A549 (cell line): ENCODE results near the gene AP2A2. TPM values are rescaled to one million over a fixed set of nuclear protein-coding genes. Genes with fewer than 3 reads are reported as not detected.

Source experiments
- ATAC-seq, 2 experiments: fragments of 200-7000 bp in 1 of 2; fragments of >200 bp in 1 of 2; cut with Nextera tagmentation in 1 of 2; cut with Tn5 transposase in 1 of 2; 3 replicates each; pipeline versions ENCODE4 v1.8.0 to v1.9.1; 2018 to 2020; ENCODE audit warnings: mild to moderate bottlenecking in 1 of 2, moderate library complexity in 1 of 2
- CTCF ChIA-PET: fragments of 300-600 bp; sonication (Branson Sonifier 250); formaldehyde crosslinking; extraction: SDS; loops from one replicate; lab custom pipeline; 2021; ENCODE audit warnings: antibody characterized with exemption, inconsistent platforms; lab: Yijun Ruan, JAX
- POLR2A ChIA-PET: fragments of 350-600 bp; formaldehyde crosslinking; extraction: SDS; loops from one replicate; lab custom pipeline; 2021; ENCODE audit warnings: antibody characterized with exemption, inconsistent platforms; lab: Yijun Ruan, JAX
- DNase-seq, 2 experiments: peaks; one replicate each; pipeline versions ENCODE4 v3.0.0 to v3.0.0-alpha.2; 2011 to 2016; ENCODE audit warnings: low read depth in 1 of 2, low spot score in 1 of 2
- FAIRE-seq: peaks from 2 replicates; lab custom pipeline; 2011; peaks lifted over from hg19 to GRCh38; lab: Jason Lieb, UNC
- H3K27ac ChIP-seq, 2 experiments: fragments of >200 bp; sonication (Bioruptor Twin); formaldehyde crosslinking; 3 replicates each; pipeline ENCODE4 v1.5.1; 2016 to 2017
- H3K4me1 ChIP-seq: fragments of >200 bp; sonication (Bioruptor Twin); formaldehyde crosslinking; 3 replicates; pipeline ENCODE4 v1.6.1; 2016
- H3K4me2 ChIP-seq: fragments of >200 bp; sonication (Bioruptor Twin); formaldehyde crosslinking; 3 replicates; pipeline ENCODE4 v1.6.1; 2016
- H3K4me3 ChIP-seq: fragments of >200 bp; sonication (Bioruptor Twin); formaldehyde crosslinking; 3 replicates; pipeline ENCODE4 v1.5.1; 2016
- H3K9me3 ChIP-seq: fragments of >200 bp; sonication (Bioruptor Twin); formaldehyde crosslinking; 3 replicates; pipeline ENCODE4 v1.6.1; 2016
- CBX8 ChIP-seq: fragments of 200-600 bp; sonication (generic); IDR thresholded peaks from 2 replicates; pipeline ENCODE4 v1.6.1; 2016
- CEBPB ChIP-seq, 2 experiments: fragments of >200 bp in 1 of 2; sonication (Bioruptor Twin) in 1 of 2; formaldehyde crosslinking in 1 of 2; IDR thresholded peaks; 2 replicates each; pipeline ENCODE4 v1.6.1; 2012 to 2016
- EHMT2 ChIP-seq: fragments of 200-600 bp; sonication (generic); IDR thresholded peaks from 2 replicates; pipeline ENCODE4 v1.6.1; 2016; ENCODE audit warnings: antibody characterized with exemption, low read depth, mild to moderate bottlenecking, moderate library complexity
- ELK1 ChIP-seq: fragments of 150-350 bp; IDR thresholded peaks from 2 replicates; pipeline ENCODE4 v1.6.1; 2014; ENCODE audit warnings: low read depth, mild to moderate bottlenecking, low read length
- FOSB ChIP-seq: fragments of 250-450 bp; sonication (Bioruptor Pico); IDR thresholded peaks from 2 replicates; pipeline ENCODE4 v1.5.0; 2020; ENCODE audit warnings: mild to moderate bottlenecking, moderate library complexity
- FOXS1 ChIP-seq: fragments of 250-450 bp; sonication (Bioruptor Pico); IDR thresholded peaks from 2 replicates; pipeline ENCODE4 v1.5.0; 2020; ENCODE audit warnings: mild to moderate bottlenecking, moderate library complexity
- HDAC2 ChIP-seq: fragments of 200-600 bp; sonication (generic); IDR thresholded peaks from 2 replicates; pipeline ENCODE4 v1.6.1; 2016
- HOXA7 ChIP-seq: fragments of 250-450 bp; sonication (Bioruptor Pico); IDR thresholded peaks from 2 replicates; pipeline ENCODE4 v1.5.0; 2020; ENCODE audit warnings: mild to moderate bottlenecking, moderate library complexity
- HOXB13 ChIP-seq: fragments of 250-450 bp; sonication (Bioruptor Pico); IDR thresholded peaks from 2 replicates; pipeline ENCODE4 v1.5.0; 2020; ENCODE audit warnings: low read depth, mild to moderate bottlenecking, moderate library complexity
- KDM1A ChIP-seq: fragments of 200-600 bp; sonication (generic); IDR thresholded peaks from 2 replicates; pipeline ENCODE4 v1.6.1; 2016; ENCODE audit warnings: low read depth, mild to moderate bottlenecking
- MAFK ChIP-seq: fragments of 450-650 bp; IDR thresholded peaks from 2 replicates; pipeline ENCODE4 v1.6.1; 2014; ENCODE audit not compliant: partially characterized antibody
- NFE2L2 ChIP-seq: fragments of 150-350 bp; conservative IDR thresholded peaks from 2 replicates; pipeline ENCODE4 v1.6.1; 2014; ENCODE audit warnings: low read length
- PHF8 ChIP-seq: fragments of 200-600 bp; sonication (generic); IDR thresholded peaks from 2 replicates; pipeline ENCODE4 v1.6.1; 2016; ENCODE audit warnings: low read depth, mild to moderate bottlenecking, antibody characterized with exemption, moderate library complexity, borderline replicate concordance
- POLR2A ChIP-seq: IDR thresholded peaks from 2 replicates; pipeline ENCODE4 v1.6.1; 2012; ENCODE audit warnings: mild to moderate bottlenecking, low read length
- POLR2AphosphoS2 ChIP-seq: conservative IDR thresholded peaks from 2 replicates; pipeline ENCODE4 v1.6.1; 2012; ENCODE audit warnings: low read length, improper control_type of control experiment, inconsistent platforms
- RCOR1 ChIP-seq: fragments of 150-350 bp; IDR thresholded peaks from 2 replicates; pipeline ENCODE4 v1.6.1; 2014; ENCODE audit warnings: antibody characterized with exemption, low read length, low read depth
- REST ChIP-seq: fragments of 200-600 bp; sonication (generic); IDR thresholded peaks from 2 replicates; pipeline ENCODE4 v1.6.1; 2016; ENCODE audit warnings: antibody characterized with exemption, mild to moderate bottlenecking, moderate library complexity
- RNF2 ChIP-seq: fragments of 200-600 bp; sonication (generic); IDR thresholded peaks from 2 replicates; pipeline ENCODE4 v1.6.1; 2016; ENCODE audit warnings: low read depth, mild to moderate bottlenecking, antibody characterized with exemption, moderate library complexity, borderline replicate concordance
- SREBF2 ChIP-seq: fragments of 450-650 bp; IDR thresholded peaks from 2 replicates; pipeline ENCODE4 v1.6.1; 2014; ENCODE audit warnings: mild to moderate bottlenecking, moderate library complexity
- TP53 ChIP-seq: fragments of 250-450 bp; sonication (Bioruptor Pico); IDR thresholded peaks from 2 replicates; pipeline ENCODE4 v1.5.0; 2021; ENCODE audit warnings: mild to moderate bottlenecking, moderate library complexity
- ZC3H11A ChIP-seq: fragments of 450-650 bp; IDR thresholded peaks from 2 replicates; pipeline ENCODE4 v1.6.1; 2014; ENCODE audit warnings: antibody characterized with exemption, mild to moderate bottlenecking
- ZNF302 ChIP-seq: fragments of 250-450 bp; sonication (Bioruptor Pico); IDR thresholded peaks from 2 replicates; pipeline ENCODE4 v1.9.0; 2021; ENCODE audit warnings: inconsistent platforms, mild to moderate bottlenecking, moderate library complexity
- ZSCAN20 ChIP-seq: fragments of 250-450 bp; sonication (Bioruptor Pico); IDR thresholded peaks from 2 replicates; pipeline ENCODE4 v1.8.0; 2022; ENCODE audit warnings: mild to moderate bottlenecking, moderate library complexity
- WGBS: methylation state at CpG from one replicate; pipeline ENCODE4 v1.1.6; 2017; ENCODE audit errors: missing lambda C conversion rate; 5-methylcytosine and 5-hydroxymethylcytosine counted together
- polyA plus RNA-seq, 4 experiments: library from polyadenylated mRNA; depleted of rRNA in 3 of 4; stranded (reverse); fragments of >200 nt; fragmentation: RNase III in 1 of 4; extraction: RNeasy Plus Mini Kit Qiagen cat#74134 plus additional on column Dnase treatment in 1 of 4; gene quantifications; 2 replicates in 3 of 4; 3 replicates in 1 of 4; pipeline ENCODE4 v1.2.3, GENCODE V29; 2011 to 2017
- TF ChIP-seq, protein P1 (sequence below): IDR thresholded peaks from 2 replicates; pipeline ENCODE4 v1.6.1; 2012

AP2A2 gene
- polyA plus RNA-seq, 2 of the 4 experiments (the other 2 are of a cell fraction): 39.4 to 60.4 TPM

DNA sequence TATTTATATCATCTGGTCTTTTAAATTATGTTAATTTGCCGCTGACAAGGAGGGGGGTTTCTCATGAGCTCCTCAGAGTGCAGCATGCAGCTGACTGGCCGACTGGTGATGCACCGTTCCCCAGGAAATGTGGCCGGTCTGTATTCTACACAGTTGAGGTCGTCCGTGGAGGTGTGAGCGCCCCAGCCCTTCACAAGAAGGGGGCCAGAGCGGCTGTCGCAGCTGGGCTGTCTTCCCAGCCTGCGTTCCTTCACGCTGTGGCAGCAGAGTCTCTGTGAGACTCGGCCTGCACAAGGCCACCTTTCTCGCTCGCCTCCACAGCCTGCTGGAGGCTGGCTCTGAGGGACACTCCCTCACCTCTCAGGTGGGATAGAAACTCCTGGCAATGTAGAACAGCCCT, 43.2 kb downstream of the AP2A2 start:
- Histone ChIP-seq H3K9me3 (peaks cover 2% of the 10 kb centered on the region; the same call in 1 of the 3 replicates), H3K4me3 (no peak overlapping the region), H3K4me2 (no peak overlapping the region), H3K27ac (no peak overlapping the region), H3K4me1 (peaks cover 6% of the 10 kb centered on the region; the same call in 1 of the 3 replicates)
- no peak for DNase-seq
- 91% methylated on average over 14 of the region's 14 CpGs for WGBS
- TF ChIP-seq NFE2L2: no peak
- ATAC-seq: no peak
- ChIA-PET POLR2A (no interaction called here), CTCF (interaction anchor here (0.9 to 1.6 kb wide), 2 partner anchors 16 to 82 kb away, joined by 3 to 4 read pairs; no protein-coding TSS in a partner anchor)
- FAIRE-seq: no peak

GRCh38 chr11:969651-970205, 44.1 kb downstream of the AP2A2 start:
- Histone ChIP-seq H3K4me3 (no peak overlapping the region), H3K4me1 (peaks cover 6% of the 10 kb centered on the region; the same call in 1 of the 3 replicates), H3K4me2 (no peak overlapping the region), H3K9me3 (0 out of 3 replicates have a peak, but pooled peaks cover under 1% of the 10 kb centered on the region), H3K27ac (no peak overlapping the region)
- ATAC-seq (no peak), DNase-seq (no peak), FAIRE-seq (no peak)
- TF ChIP-seq ZC3H11A (no peak), HOXA7 (CRISPR knock-in tag) (no peak), ZNF302 (CRISPR knock-in tag) (no peak), RCOR1 (no peak), CBX8 (no peak), KDM1A (no peak), POLR2A (no peak), RNF2 (no peak), HDAC2 (no peak), SREBF2 (no peak), HOXB13 (CRISPR knock-in tag) (no peak), ELK1 (no peak), TP53 (no peak), CEBPB (IDR thresholded peaks at IDR 0.05) (no peak), ZSCAN20 (no peak), PHF8 (no peak), FOXS1 (CRISPR knock-in tag) (no peak), POLR2AphosphoS2 (no peak), MAFK (no peak), FOSB (no peak)
- ChIA-PET POLR2A (no interaction called here), CTCF (no interaction called here)
- 95% methylated on average over 9 of the region's 9 CpGs for WGBS

- ATAC-seq: no peak
- ChIA-PET CTCF (interaction anchor here (0.8 kb wide), 1 partner anchor 122 kb away, joined by 4 read pairs; no protein-coding TSS in a partner anchor), POLR2A (no interaction called here)
- 88% methylated on average over 26 of the region's 26 CpGs for WGBS
- Histone ChIP-seq H3K9me3 (no peaks in the 10 kb centered on the region), H3K4me2 (no peak overlapping the region), H3K27ac (no peak overlapping the region), H3K4me1 (peaks cover 6% of the 10 kb centered on the region; the same call in 1 of the 3 replicates), H3K4me3 (no peak overlapping the region)
- FAIRE-seq: no peak
- no peak for DNase-seq
- no peak for TF ChIP-seq REST
- TF ChIP-seq, protein P1, sequence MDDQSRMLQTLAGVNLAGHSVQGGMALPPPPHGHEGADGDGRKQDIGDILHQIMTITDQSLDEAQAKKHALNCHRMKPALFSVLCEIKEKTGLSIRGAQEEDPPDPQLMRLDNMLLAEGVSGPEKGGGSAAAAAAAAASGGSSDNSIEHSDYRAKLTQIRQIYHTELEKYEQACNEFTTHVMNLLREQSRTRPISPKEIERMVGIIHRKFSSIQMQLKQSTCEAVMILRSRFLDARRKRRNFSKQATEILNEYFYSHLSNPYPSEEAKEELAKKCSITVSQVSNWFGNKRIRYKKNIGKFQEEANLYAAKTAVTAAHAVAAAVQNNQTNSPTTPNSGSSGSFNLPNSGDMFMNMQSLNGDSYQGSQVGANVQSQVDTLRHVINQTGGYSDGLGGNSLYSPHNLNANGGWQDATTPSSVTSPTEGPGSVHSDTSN: no peak
- no peak for TF ChIP-seq ZSCAN20
- no peak for TF ChIP-seq SREBF2
- no peak for TF ChIP-seq EHMT2
- no peak for TF ChIP-seq ZNF302 (CRISPR knock-in tag)
These were observed 44.7 kb downstream of the AP2A2 start for GRCh38 chr11:970319-970871.
